CD4-positive, CD25-positive, alpha-beta regulatory T cell (primary cell): Measurements from ENCODE around the gene AMOTL2. TPM values are rescaled to one million over a fixed set of nuclear protein-coding genes. Genes with fewer than 3 reads are reported as not detected.

Source experiments
- ATAC-seq, 2 donors: fragments of 150-1000 bp; cut with Tn5 transposase; one replicate each; pipeline ENCODE4 v1.10.0; 2021; ENCODE audit warnings: low read depth in 2 of 2, moderate number of reproducible peaks in 2 of 2, moderate library complexity in 1 of 2
- DNase-seq, 3 donors: peaks; one replicate each; pipeline versions ENCODE4 v3.0.0 to v3.0.0-alpha.2; 2012 to 2022; ENCODE audit warnings: mixed read lengths in 1 of 3
- H3K27ac ChIP-seq: one replicate; pipeline ENCODE4 v1.7.0; 2013; ENCODE audit warnings: mild to moderate bottlenecking, low read length; ENCODE audit not compliant: insufficient read depth, poor library complexity, severe bottlenecking
- H3K27me3 ChIP-seq: one replicate; pipeline ENCODE4 v1.7.0; 2013; ENCODE audit warnings: low read length; ENCODE audit not compliant: control insufficient read depth, insufficient read depth
- H3K36me3 ChIP-seq: one replicate; pipeline ENCODE4 v1.7.0; 2013; ENCODE audit warnings: mild to moderate bottlenecking, low read length, moderate library complexity; ENCODE audit not compliant: control insufficient read depth, insufficient read depth
- H3K4me1 ChIP-seq: 2 replicates; pipeline ENCODE4 v1.7.0; 2013; ENCODE audit warnings: mild to moderate bottlenecking, low read length; ENCODE audit not compliant: insufficient read depth, control insufficient read depth, poor library complexity, severe bottlenecking
- H3K4me3 ChIP-seq: one replicate; pipeline ENCODE4 v1.7.0; 2013; ENCODE audit warnings: low read depth, mild to moderate bottlenecking, low read length, moderate library complexity
- H3K9me3 ChIP-seq, 2 experiments: 1 replicate in 1 of 2; 2 replicates in 1 of 2; pipeline ENCODE4 v1.7.0; 2013; ENCODE audit warnings: low read length in 2 of 2, mild to moderate bottlenecking in 1 of 2, moderate library complexity in 1 of 2; ENCODE audit not compliant: control insufficient read depth in 2 of 2
- H3K27ac Mint-ChIP-seq, 3 donors: one replicate each; pipeline ENCODE4 v1.8.0; 2020 to 2022; ENCODE audit warnings: mild to moderate bottlenecking in 3 of 3, mixed read lengths in 3 of 3, moderate library complexity in 2 of 3
- H3K27me3 Mint-ChIP-seq: one replicate; pipeline ENCODE4 v1.8.0; 2022; ENCODE audit warnings: mild to moderate bottlenecking, mixed read lengths
- H3K36me3 Mint-ChIP-seq: one replicate; pipeline ENCODE4 v1.8.0; 2020; ENCODE audit warnings: mixed read lengths
- H3K4me1 Mint-ChIP-seq, 4 donors: one replicate each; pipeline ENCODE4 v1.8.0; 2020 to 2022; ENCODE audit warnings: mixed read lengths in 4 of 4, mild to moderate bottlenecking in 1 of 4
- H3K4me3 Mint-ChIP-seq, 4 donors: one replicate each; pipeline ENCODE4 v1.8.0; 2020 to 2022; ENCODE audit warnings: mild to moderate bottlenecking in 4 of 4, mixed read lengths in 4 of 4, moderate library complexity in 3 of 4
- H3K9me3 Mint-ChIP-seq, 7 donors: one replicate each; pipeline ENCODE4 v1.8.0; 2020 to 2022; ENCODE audit warnings: mixed read lengths in 7 of 7, mild to moderate bottlenecking in 3 of 7, moderate library complexity in 2 of 7
- polyA plus RNA-seq, 4 donors: library from polyadenylated mRNA; unstranded; fragments of 300-500 nt; fragmentation: Illumina TruSeq; gene quantifications; one replicate each; pipeline ENCODE4 v1.2.3, GENCODE V29; 2021
- total RNA-seq: library from RNA; stranded (reverse); gene quantifications from one replicate; pipeline ENCODE4 v1.2.3, GENCODE V29; 2022

Gene AMOTL2
- total and polyA plus RNA-seq, 5 donors from 2014 or later: not detected

DNA sequence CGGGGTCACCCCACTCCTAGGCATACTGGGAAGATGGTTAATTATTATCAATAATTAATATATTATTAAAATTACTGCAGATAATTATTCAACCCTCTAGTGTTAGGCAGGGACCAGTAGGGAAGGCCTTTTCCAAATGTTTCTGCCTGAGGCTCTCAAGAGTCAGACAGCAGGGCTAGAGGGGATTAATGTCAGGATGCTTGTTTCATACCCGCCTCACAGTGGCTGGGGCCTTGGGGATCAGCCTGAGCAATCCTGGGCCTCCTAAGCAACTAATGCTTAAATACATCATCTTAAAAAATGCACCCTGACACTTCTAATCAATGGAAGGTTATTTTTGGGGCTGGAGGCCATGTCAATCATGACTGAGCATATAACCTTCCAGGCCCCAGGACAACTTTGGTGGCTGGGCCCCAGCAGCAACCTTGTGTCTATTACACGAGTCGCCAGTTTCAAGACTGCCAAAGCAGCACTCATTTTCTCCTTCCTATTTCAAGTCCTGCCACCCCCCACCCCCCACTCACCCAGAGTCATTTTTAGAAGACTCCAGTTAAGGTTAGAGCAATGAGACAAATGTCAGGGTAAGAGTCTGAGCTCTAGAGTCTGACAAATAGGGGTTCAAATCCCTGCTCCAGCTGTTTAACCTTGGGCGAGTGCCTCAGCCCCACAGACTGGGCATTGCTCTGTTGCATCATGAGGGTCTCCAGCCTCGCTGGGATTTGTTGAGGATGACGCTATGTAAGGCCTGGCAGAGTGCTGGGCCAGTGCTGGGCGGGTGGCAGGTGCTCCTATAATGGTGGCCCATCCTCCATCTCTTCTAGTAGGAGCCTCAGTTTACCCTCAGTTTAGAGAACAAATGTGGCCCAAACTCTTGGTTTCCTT, 6.1 kb downstream of the AMOTL2 start:
- H3K27ac ChIP-seq: no peak overlapping the region
- Mint-ChIP-seq H3K27me3 (peaks cover 20% of the 10 kb centered on the region), H3K36me3 (no peaks in the 10 kb centered on the region), H3K27ac (no peak overlapping the region), H3K4me3 (no peak overlapping the region), H3K9me3 (peaks cover 0 to 3% (median 0%) of the 10 kb centered on the region in 7 donors), H3K4me1 (peaks cover 0 to 25% (median 11%) of the 10 kb centered on the region in 4 donors)
- no peaks in the 10 kb centered on the region for H3K27me3 ChIP-seq
- no peak overlapping the region for H3K4me3 ChIP-seq
- H3K4me1 ChIP-seq: peaks cover 15% of the 10 kb centered on the region
- no peak for ATAC-seq
- H3K36me3 ChIP-seq: no peaks in the 10 kb centered on the region
- DNase-seq: no peak
- H3K9me3 ChIP-seq: no peaks in the 10 kb centered on the region

- H3K27ac Mint-ChIP-seq: peak overlapping the region in 1 of 3 donors; percentile 36
- H3K36me3 Mint-ChIP-seq: no peaks in the 10 kb centered on the region
- Histone ChIP-seq H3K4me1 (peaks cover 15% of the 10 kb centered on the region), H3K36me3 (no peaks in the 10 kb centered on the region), H3K27ac (no peak overlapping the region), H3K27me3 (no peaks in the 10 kb centered on the region), H3K4me3 (no peak overlapping the region), H3K9me3 (no peaks in the 10 kb centered on the region)
- H3K9me3 Mint-ChIP-seq: peaks cover 0 to 3% (median 0%) of the 10 kb centered on the region in 7 donors
- no peak overlapping the region for H3K4me3 Mint-ChIP-seq
- DNase-seq: no peak
- H3K27me3 Mint-ChIP-seq: peaks cover 14% of the 10 kb centered on the region
- ATAC-seq: no peak
- H3K4me1 Mint-ChIP-seq: peaks cover 0 to 28% (median 12%) of the 10 kb centered on the region in 4 donors
Measured at GRCh38 chr3:134366928-134367811, 7.1 kb downstream of the AMOTL2 start.

DNA sequence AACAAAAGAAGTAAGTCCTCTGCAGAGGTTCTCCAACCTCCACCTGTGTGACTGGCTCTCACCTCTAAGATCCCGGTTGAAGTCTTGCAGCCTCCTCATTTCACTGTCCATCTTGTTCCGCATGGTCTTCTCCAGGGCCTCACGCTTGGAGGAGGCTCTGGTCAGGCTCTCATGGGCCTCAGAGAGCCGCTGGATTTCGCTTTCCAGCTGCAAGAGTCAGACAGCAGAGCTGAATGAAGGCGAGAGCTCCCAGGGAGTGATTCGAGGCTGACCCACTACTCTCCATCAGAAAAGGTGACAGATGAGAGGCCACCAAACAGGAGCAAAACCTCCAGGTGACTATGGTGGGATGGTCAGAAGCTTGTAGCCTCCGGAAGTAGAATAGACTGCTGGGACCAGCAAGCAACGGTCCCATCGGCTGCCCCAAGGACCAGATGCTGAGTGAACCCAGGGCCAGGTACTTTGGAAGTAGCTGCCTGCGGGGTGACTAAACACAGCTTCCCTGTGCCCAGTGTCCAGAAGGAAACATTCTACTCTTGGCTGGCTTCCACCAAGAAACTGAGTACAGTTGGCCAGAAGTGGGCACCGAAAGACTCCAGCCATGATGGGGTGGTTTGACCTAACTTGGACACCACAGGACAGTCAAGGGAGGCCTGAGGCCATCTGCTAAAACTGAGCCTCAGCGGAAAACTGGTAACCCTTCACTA, 7.9 kb downstream of the AMOTL2 start:
- Mint-ChIP-seq H3K4me1 (peaks cover 0 to 28% (median 12%) of the 10 kb centered on the region in 4 donors), H3K36me3 (no peaks in the 10 kb centered on the region), H3K27ac (no peak overlapping the region)

DNA sequence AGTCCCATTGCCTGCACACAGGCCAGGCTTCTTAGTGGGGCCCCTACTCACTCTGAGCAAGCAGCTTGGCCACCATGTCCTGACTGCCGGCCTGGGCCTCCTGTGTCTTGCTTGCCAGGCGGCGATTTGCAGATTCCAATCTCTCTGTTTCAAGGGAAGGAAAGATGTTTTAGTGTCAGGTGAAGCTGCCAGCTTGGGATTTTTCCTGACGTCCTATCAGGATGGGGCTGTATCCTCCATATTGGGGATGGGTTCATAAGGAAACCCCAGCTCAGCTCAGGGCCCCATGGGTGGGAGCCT, 8.5 kb downstream of the AMOTL2 start:
- H3K4me1 ChIP-seq: peaks cover 15% of the 10 kb centered on the region
- H3K9me3 ChIP-seq: no peaks in the 10 kb centered on the region
- Mint-ChIP-seq H3K27ac (no peak overlapping the region), H3K4me3 (no peak overlapping the region), H3K36me3 (no peaks in the 10 kb centered on the region), H3K9me3 (peaks cover 0 to 3% (median 0%) of the 10 kb centered on the region in 7 donors), H3K4me1 (peaks cover 0 to 28% (median 12%) of the 10 kb centered on the region in 4 donors), H3K27me3 (peaks cover 9% of the 10 kb centered on the region)
- no peaks in the 10 kb centered on the region for H3K27me3 ChIP-seq
- no peak for DNase-seq
- no peak overlapping the region for H3K27ac ChIP-seq
- H3K36me3 ChIP-seq: no peaks in the 10 kb centered on the region
- no peak overlapping the region for H3K4me3 ChIP-seq
- ATAC-seq: no peak

More for the DNA sequence above, 7.9 kb downstream of the AMOTL2 start:
- ATAC-seq (no peak), DNase-seq (no peak)
- Histone ChIP-seq H3K27ac (no peak overlapping the region), H3K27me3 (no peaks in the 10 kb centered on the region), H3K36me3 (no peaks in the 10 kb centered on the region), H3K9me3 (no peaks in the 10 kb centered on the region), H3K4me3 (no peak overlapping the region), H3K4me1 (peaks cover 15% of the 10 kb centered on the region)
- H3K9me3 Mint-ChIP-seq: peaks cover 0 to 3% (median 0%) of the 10 kb centered on the region in 7 donors
- peaks cover 9% of the 10 kb centered on the region for H3K27me3 Mint-ChIP-seq
- H3K4me3 Mint-ChIP-seq: no peak overlapping the region

DNA sequence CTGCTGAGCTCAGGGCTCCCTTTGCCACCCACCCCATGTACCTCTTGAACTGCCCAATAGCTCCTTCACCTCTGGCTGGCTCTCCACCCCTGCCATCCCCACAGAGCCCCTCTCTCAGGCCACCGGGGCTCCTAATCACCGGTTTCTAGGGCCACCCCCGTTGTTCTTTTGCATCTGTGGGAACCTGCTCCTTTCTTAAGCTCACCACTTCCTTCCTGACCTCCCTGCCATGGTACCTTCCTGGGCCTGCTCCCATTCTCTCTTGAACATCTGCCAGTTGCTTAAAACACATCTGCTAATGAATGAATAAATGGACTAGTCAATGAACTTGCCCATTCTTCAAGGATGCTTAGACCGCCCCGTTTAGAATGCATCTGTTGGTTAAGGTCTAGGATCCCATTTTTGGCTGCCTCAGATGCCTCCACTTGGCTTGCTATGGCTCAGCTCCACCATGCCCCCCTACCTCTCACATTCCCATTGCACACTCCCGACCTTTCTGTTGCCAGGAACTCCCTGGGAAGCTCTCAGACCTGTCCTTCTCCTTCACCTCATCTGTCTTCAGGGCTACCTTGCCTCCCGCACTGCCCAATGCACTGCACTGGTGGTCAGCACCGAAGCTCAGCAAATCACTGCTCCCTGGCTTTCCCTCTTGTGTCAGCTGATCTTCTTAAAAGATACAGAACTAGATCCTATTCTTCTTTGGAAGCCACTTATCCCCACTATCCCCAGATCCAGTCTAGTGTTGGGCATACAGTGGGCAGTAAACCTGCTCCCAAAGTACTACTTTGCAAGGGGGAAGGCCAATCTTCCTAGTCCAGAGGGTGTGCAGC, 9.1 kb downstream of the AMOTL2 start:
- Mint-ChIP-seq H3K9me3 (peaks cover 0 to 3% (median 0%) of the 10 kb centered on the region in 7 donors), H3K4me3 (peak overlapping the region; percentile 48 to 74 (median 57)), H3K4me1 (peaks cover 0 to 28% (median 12%) of the 10 kb centered on the region in 4 donors), H3K27ac (peak overlapping the region in 2 of 3 donors; percentile 3 to 76), H3K27me3 (peaks cover 9% of the 10 kb centered on the region), H3K36me3 (no peaks in the 10 kb centered on the region)
- Histone ChIP-seq H3K36me3 (no peaks in the 10 kb centered on the region), H3K9me3 (no peaks in the 10 kb centered on the region), H3K4me1 (peaks cover 15% of the 10 kb centered on the region), H3K4me3 (no peak overlapping the region), H3K27ac (no peak overlapping the region), H3K27me3 (no peaks in the 10 kb centered on the region)
- DNase-seq (no peak), ATAC-seq (no peak)

- Histone ChIP-seq H3K27ac (no peak overlapping the region), H3K36me3 (no peaks in the 10 kb centered on the region), H3K4me1 (peaks cover 15% of the 10 kb centered on the region), H3K27me3 (no peaks in the 10 kb centered on the region), H3K4me3 (no peak overlapping the region), H3K9me3 (no peaks in the 10 kb centered on the region)
- H3K27me3 Mint-ChIP-seq: peaks cover 9% of the 10 kb centered on the region
- peak in 1 of 3 donors; percentile 32 for DNase-seq
- H3K9me3 Mint-ChIP-seq: no peaks in the 10 kb centered on the region
- peak overlapping the region; percentile 54 to 74 (median 58) for H3K4me3 Mint-ChIP-seq
- peak in 1 of 2 donors; percentile 24 for ATAC-seq
- H3K27ac Mint-ChIP-seq: peak overlapping the region; percentile 3 to 76 (median 76)
- no peaks in the 10 kb centered on the region for H3K36me3 Mint-ChIP-seq
- H3K4me1 Mint-ChIP-seq: peaks cover 0 to 28% (median 12%) of the 10 kb centered on the region in 4 donors
Measured at GRCh38 chr3:134364061-134364935, 9.9 kb downstream of the AMOTL2 start.
